H1 (cell line): ENCODE results near the gene ZFAND3. TPM values are rescaled to one million over a fixed set of nuclear protein-coding genes. Genes with fewer than 3 reads are reported as not detected.

Source experiments
- CTCF ChIA-PET: fragments of 300-600 bp; sonication (Branson Sonifier 250); formaldehyde crosslinking; loops from one replicate; lab custom pipeline; 2021; ENCODE audit not compliant: partially characterized antibody; lab: Charles Lee
- POLR2A ChIA-PET: fragments of 300-600 bp; sonication (Branson Sonifier 250); formaldehyde crosslinking; loops from one replicate; lab custom pipeline; 2021; ENCODE audit warnings: inconsistent platforms; ENCODE audit not compliant: partially characterized antibody; lab: Charles Lee
- DNase-seq, 2 experiments: peaks; one replicate each; pipeline versions ENCODE4 v3.0.0 to v3.0.0-alpha.2; 2010 to 2022; ENCODE audit warnings: low spot score in 2 of 2, low read depth in 1 of 2, mixed read lengths in 1 of 2
- FAIRE-seq: peaks from 2 replicates; lab custom pipeline; 2011; peaks lifted over from hg19 to GRCh38; lab: Jason Lieb, UNC
- H2AFZ ChIP-seq: 2 replicates; pipeline ENCODE4 v1.8.1; 2012; ENCODE audit warnings: low read length, inconsistent platforms
- H2AK5ac ChIP-seq: 2 replicates; pipeline ENCODE4 v1.6.1; 2013; ENCODE audit warnings: low read depth, low read length
- H2BK120ac ChIP-seq: replicated peaks from 2 replicates; pipeline ENCODE3; 2013; ENCODE audit warnings: low read depth, low read length, inconsistent platforms
- H2BK12ac ChIP-seq: 2 replicates; pipeline ENCODE4 v1.6.1; 2013; ENCODE audit warnings: low read depth, low read length
- H2BK15ac ChIP-seq: 2 replicates; pipeline ENCODE4 v1.6.1; 2013; ENCODE audit warnings: low read length
- H2BK20ac ChIP-seq: 2 replicates; pipeline ENCODE4 v1.6.1; 2013; ENCODE audit warnings: low read length
- H2BK5ac ChIP-seq: 2 replicates; pipeline ENCODE4 v1.6.1; 2013; ENCODE audit warnings: low read depth, low read length
- H3K14ac ChIP-seq: 2 replicates; pipeline ENCODE4 v1.6.1; 2013; ENCODE audit warnings: inconsistent platforms; ENCODE audit not compliant: insufficient read length
- H3K18ac ChIP-seq: 2 replicates; pipeline ENCODE4 v1.6.1; 2013; ENCODE audit warnings: low read length; ENCODE audit errors: extremely low read depth
- H3K23ac ChIP-seq: 2 replicates; pipeline ENCODE4 v1.6.1; 2013; ENCODE audit warnings: inconsistent platforms; ENCODE audit not compliant: insufficient read length
- H3K23me2 ChIP-seq: 2 replicates; pipeline ENCODE4 v1.6.1; 2013; ENCODE audit warnings: low read depth, low read length
- H3K27ac ChIP-seq: 2 replicates; pipeline ENCODE4 v1.6.1; 2011; ENCODE audit warnings: low read depth, low read length, inconsistent platforms
- H3K27me3 ChIP-seq, 4 experiments: replicated peaks in 1 of 4; 1 replicate in 1 of 4; 2 replicates in 3 of 4; pipeline versions ENCODE4 v1.6.1 to v1.8.1; 2011 to 2013; ENCODE audit warnings: low read length in 3 of 4, mild to moderate bottlenecking in 3 of 4, inconsistent platforms in 2 of 4, mixed read lengths in 2 of 4, moderate library complexity in 1 of 4; ENCODE audit not compliant: control insufficient read depth in 3 of 4, insufficient read depth in 3 of 4; ENCODE audit errors: extremely low read depth in 1 of 4
- H3K36me3 ChIP-seq, 4 experiments: 2 replicates each; pipeline versions ENCODE4 v1.6.1 to v1.8.1; 2011 to 2013; ENCODE audit warnings: mild to moderate bottlenecking in 4 of 4, low read length in 3 of 4, moderate library complexity in 2 of 4, control low read depth in 1 of 4, inconsistent platforms in 1 of 4; ENCODE audit not compliant: insufficient read depth in 4 of 4, control insufficient read depth in 2 of 4
- H3K4ac ChIP-seq: replicated peaks from 2 replicates; pipeline ENCODE3; 2013; ENCODE audit warnings: low read length, low read depth, mixed read lengths, inconsistent platforms; ENCODE audit not compliant: insufficient read length
- H3K4me1 ChIP-seq, 4 experiments: replicated peaks in 1 of 4; 1 replicate in 1 of 4; 2 replicates in 3 of 4; pipeline versions ENCODE4 v1.6.1 to v1.8.1; 2011 to 2013; ENCODE audit warnings: low read length in 3 of 4, inconsistent platforms in 2 of 4, mixed read lengths in 1 of 4; ENCODE audit not compliant: insufficient read depth in 4 of 4, control insufficient read depth in 3 of 4
- H3K4me2 ChIP-seq, 2 experiments: 2 replicates each; pipeline versions ENCODE4 v1.6.1 to v1.8.1; 2011 to 2013; ENCODE audit warnings: low read depth in 2 of 2, low read length in 2 of 2, control low read depth in 1 of 2, inconsistent platforms in 1 of 2, mild to moderate bottlenecking in 1 of 2; ENCODE audit not compliant: insufficient read depth in 1 of 2
- H3K4me3 ChIP-seq, 4 experiments: fragments of 200-600, 300-600 bp in 1 of 4; sonication (generic), shearing (Covaris generic), sonication (Bioruptor Twin) in 1 of 4; 2 replicates each; pipeline versions ENCODE4 v1.5.1 to v1.8.1; 2011 to 2016; ENCODE audit warnings: low read length in 4 of 4, low read depth in 3 of 4, control low read depth in 2 of 4, inconsistent platforms in 2 of 4, mild to moderate bottlenecking in 2 of 4, mixed read lengths in 1 of 4, moderate library complexity in 1 of 4; ENCODE audit not compliant: insufficient read depth in 2 of 4; ENCODE audit errors: extremely low read depth in 1 of 4
- H3K56ac ChIP-seq: replicated peaks from 2 replicates; pipeline ENCODE3; 2013; ENCODE audit warnings: low read depth, mild to moderate bottlenecking, mixed read lengths, low read length, inconsistent platforms; ENCODE audit not compliant: insufficient read length
- H3K79me1 ChIP-seq: 2 replicates; pipeline ENCODE4 v1.6.1; 2013; ENCODE audit warnings: low read depth, low read length, control low read depth
- H3K79me2 ChIP-seq, 2 experiments: 2 replicates each; pipeline versions ENCODE4 v1.6.1 to v1.8.1; 2012 to 2013; ENCODE audit warnings: low read length in 2 of 2, mild to moderate bottlenecking in 2 of 2, inconsistent platforms in 1 of 2; ENCODE audit not compliant: insufficient read depth in 2 of 2, control insufficient read depth in 1 of 2
- H3K9ac ChIP-seq, 4 experiments: replicated peaks in 1 of 4; 1 replicate in 1 of 4; 2 replicates in 3 of 4; pipeline versions ENCODE4 v1.6.1 to v1.8.1; 2011 to 2013; ENCODE audit warnings: low read depth in 3 of 4, low read length in 3 of 4, control low read depth in 2 of 4, mild to moderate bottlenecking in 2 of 4, moderate library complexity in 2 of 4, inconsistent platforms in 1 of 4; ENCODE audit errors: extremely low read depth in 1 of 4
- H3K9me3 ChIP-seq, 2 experiments: 2 replicates each; pipeline versions ENCODE4 v1.6.1 to v1.8.1; 2012 to 2013; ENCODE audit warnings: mild to moderate bottlenecking in 2 of 2, moderate library complexity in 2 of 2, control low read depth in 1 of 2, inconsistent platforms in 1 of 2, low read depth in 1 of 2, low read length in 1 of 2, mixed read lengths in 1 of 2; ENCODE audit not compliant: insufficient read depth in 2 of 2
- H4K20me1 ChIP-seq, 2 experiments: replicated peaks in 1 of 2; 2 replicates each; pipeline versions ENCODE3 to v1.8.1; 2011 to 2013; ENCODE audit warnings: inconsistent platforms in 2 of 2, low read length in 2 of 2, mild to moderate bottlenecking in 1 of 2; ENCODE audit not compliant: insufficient read depth in 2 of 2, control insufficient read depth in 1 of 2
- H4K5ac ChIP-seq: 2 replicates; pipeline ENCODE4 v1.6.1; 2013; ENCODE audit warnings: low read length, low read depth, mixed read lengths, inconsistent platforms; ENCODE audit not compliant: insufficient read length
- H4K8ac ChIP-seq: 2 replicates; pipeline ENCODE4 v1.8.0; 2013; ENCODE audit warnings: mild to moderate bottlenecking, moderate library complexity, low read length, inconsistent platforms; ENCODE audit not compliant: insufficient read depth; ENCODE audit errors: extremely low read depth
- H4K91ac ChIP-seq: replicated peaks from 2 replicates; pipeline ENCODE3; 2013; ENCODE audit warnings: low read length, mixed read lengths, inconsistent platforms; ENCODE audit not compliant: insufficient read length
- SRF ChIP-seq: IDR thresholded peaks from 2 replicates; pipeline ENCODE4 v1.6.1; 2011; ENCODE audit warnings: mild to moderate bottlenecking, low read depth, low read length, moderate library complexity
- WGBS, 2 experiments: shearing (Covaris generic) in 1 of 2; methylation state at CpG; one replicate each; pipeline versions ENCODE4 v1.1.6 to v1.1.7; 2013 to 2015; ENCODE audit warnings: low lambda C conversion rate in 2 of 2, mixed read lengths in 2 of 2, inconsistent platforms in 1 of 2, low coverage in 1 of 2, missing lambda C conversion rate in 1 of 2; ENCODE audit not compliant: insufficient replicate concordance in 2 of 2, insufficient coverage in 1 of 2, insufficient read length in 1 of 2; ENCODE audit errors: extremely low coverage in 1 of 2, missing lambda C conversion rate in 1 of 2; 5-methylcytosine and 5-hydroxymethylcytosine counted together
- polyA plus RNA-seq, 7 experiments: library from polyadenylated mRNA; depleted of rRNA in 3 of 7; stranded (reverse) in 5 of 7; unstranded in 2 of 7; fragments of >200 nt in 5 of 7; fragments of 200-250 nt in 2 of 7; gene quantifications; 1 replicate in 5 of 7; 2 replicates in 1 of 7; 4 replicates in 1 of 7; pipeline versions ENCODE4 v1.2.1 to v1.2.3, GENCODE V29; 2011 to 2013; ENCODE audit warnings: missing spikeins in 2 of 7, mixed read lengths in 2 of 7
- total RNA-seq: library from RNA; stranded (reverse); fragmentation: NEBNext Ultra II Directional; extraction: Animal tissue kit (Norgen Biotek cat#: 25700); gene quantifications from 2 replicates; pipeline ENCODE4 v1.2.1, GENCODE V29; 2021

Gene ZFAND3
- total and polyA plus RNA-seq, 2 of the 8 experiments (the other 6 are each of a cell fraction or from before 2014, with no cell fraction given) = 13.0 to 51.3 TPM

DNA sequence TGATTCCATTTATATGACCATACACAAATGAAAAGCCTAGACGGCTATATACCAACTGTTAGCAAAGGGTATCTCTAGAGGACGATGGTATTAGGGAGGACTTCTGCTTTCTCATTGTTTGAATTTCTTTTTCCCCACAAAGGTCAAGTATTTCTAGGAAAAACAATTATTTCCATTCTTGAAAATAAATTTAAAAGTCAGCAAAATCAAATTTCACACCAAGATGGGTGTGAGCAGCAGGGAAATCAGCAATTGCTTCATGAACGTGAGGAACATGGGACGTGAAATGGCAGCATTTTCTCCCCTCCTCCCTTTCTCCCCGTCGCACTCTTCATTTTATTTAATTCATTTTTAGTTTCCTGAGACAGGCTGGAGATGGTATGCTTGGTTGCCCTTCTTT, 5.2 kb upstream of the ZFAND3 start:
- Histone ChIP-seq H3K56ac (no peak overlapping the region), H2AFZ (no peak overlapping the region), H3K4me2 (no peak overlapping the region), H4K91ac (no peak overlapping the region), H3K27ac (no peak overlapping the region), H3K79me2 (no peaks in the 10 kb centered on the region), H2AK5ac (no peak overlapping the region), H4K20me1 (no peaks in the 10 kb centered on the region), H3K4ac (no peak overlapping the region), H4K8ac (no peak overlapping the region), H2BK15ac (no peak overlapping the region), H3K36me3 (no peaks in the 10 kb centered on the region), H2BK12ac (no peak overlapping the region), H2BK120ac (no peak overlapping the region), H3K18ac (no peak overlapping the region), H3K4me1 (no peaks in the 10 kb centered on the region), H3K14ac (no peak overlapping the region), H3K9ac (no peak overlapping the region), H3K4me3 (no peak overlapping the region), H3K23ac (no peak overlapping the region), H2BK20ac (no peak overlapping the region), H3K79me1 (no peaks in the 10 kb centered on the region), H3K23me2 (peaks cover 6% of the 10 kb centered on the region), H4K5ac (no peak overlapping the region), H3K9me3 (no peaks in the 10 kb centered on the region), H3K27me3 (no peaks in the 10 kb centered on the region; a peak in 1 of 7 replicates), H2BK5ac (no peak overlapping the region)
- FAIRE-seq = no peak
- ChIA-PET POLR2A (interaction anchor here (0.6 kb wide), 1 partner anchor 87 kb away, joined by 3 read pairs; no protein-coding TSS in a partner anchor), CTCF (interaction anchor here (1.6 kb wide), 1 partner anchor 396 kb away, joined by 3 read pairs; no protein-coding TSS in a partner anchor)
- DNase-seq = no peak
- WGBS, 2 experiments = 93% methylated on average over 5 of the region's 6 CpGs; no CpG with 5 or more reads in 1 of the 2 experiments
- TF ChIP-seq SRF = no peak
